Activated naive CD4-positive, alpha-beta T cell treated with Interleukin-2 at 50 U/mL for 16 hours (primary cell): ENCODE results near the gene KLHL40.
"Not testable (repeated sequence)": the region's sequence is repeated elsewhere in the genome, so short reads cannot be mapped to it uniquely, and the experiment has no call there.

ENCODE experiments used
- DNase-seq: peaks from one replicate; pipeline ENCODE4 v3.0.0-alpha.2; 2020

The KLHL40 gene

GRCh38 chr3:42705058-42705767 lies 19.9 kb downstream of the KLHL40 start:
- no peak for DNase-seq

- no peak for DNase-seq
These were observed 20.7 kb downstream of the KLHL40 start for GRCh38 chr3:42705962-42706585.

DNA sequence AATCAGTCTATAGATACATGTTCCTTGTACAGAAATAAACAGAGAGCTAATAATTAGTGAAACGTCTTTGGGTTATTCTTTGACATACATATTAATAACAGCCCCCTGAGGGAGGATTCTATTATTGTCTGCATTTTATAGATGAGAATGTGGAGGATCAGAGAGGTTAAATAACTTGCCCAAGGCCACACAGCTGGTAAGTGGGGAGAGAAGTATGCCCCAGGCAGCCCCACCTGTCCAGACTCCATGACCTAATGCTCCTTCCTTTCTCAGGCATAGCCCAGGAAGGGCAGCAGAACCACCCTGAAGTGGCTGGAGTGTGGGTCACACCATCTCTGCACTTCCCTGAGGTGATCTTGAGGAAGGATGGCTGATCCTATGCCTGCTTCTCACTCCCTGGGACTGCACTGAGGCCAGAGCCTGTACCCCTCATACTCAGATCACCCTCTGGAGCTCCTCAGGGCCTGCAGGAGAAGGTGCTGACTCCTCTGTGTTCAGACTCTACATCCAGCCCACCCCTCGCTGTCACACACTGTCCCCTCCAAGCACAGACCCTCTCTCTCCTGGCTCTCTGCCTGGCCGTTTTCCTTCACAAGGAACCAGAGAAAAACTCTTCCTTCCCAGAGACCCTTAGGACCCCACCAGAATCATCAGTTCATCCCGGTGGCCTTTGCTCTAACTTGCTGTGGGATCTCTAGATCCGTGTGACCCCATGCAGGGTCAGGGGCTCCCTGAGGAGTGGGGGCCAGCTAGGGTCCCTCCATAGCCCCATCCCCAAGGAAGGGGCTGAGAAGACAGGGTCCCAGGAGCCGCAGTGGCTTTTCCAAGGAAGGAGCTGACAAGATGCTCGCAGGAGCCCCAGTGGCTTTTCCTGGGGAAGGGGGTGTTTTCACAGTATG lies 21.6 kb downstream of the KLHL40 start:
- no peak for DNase-seq

DNA sequence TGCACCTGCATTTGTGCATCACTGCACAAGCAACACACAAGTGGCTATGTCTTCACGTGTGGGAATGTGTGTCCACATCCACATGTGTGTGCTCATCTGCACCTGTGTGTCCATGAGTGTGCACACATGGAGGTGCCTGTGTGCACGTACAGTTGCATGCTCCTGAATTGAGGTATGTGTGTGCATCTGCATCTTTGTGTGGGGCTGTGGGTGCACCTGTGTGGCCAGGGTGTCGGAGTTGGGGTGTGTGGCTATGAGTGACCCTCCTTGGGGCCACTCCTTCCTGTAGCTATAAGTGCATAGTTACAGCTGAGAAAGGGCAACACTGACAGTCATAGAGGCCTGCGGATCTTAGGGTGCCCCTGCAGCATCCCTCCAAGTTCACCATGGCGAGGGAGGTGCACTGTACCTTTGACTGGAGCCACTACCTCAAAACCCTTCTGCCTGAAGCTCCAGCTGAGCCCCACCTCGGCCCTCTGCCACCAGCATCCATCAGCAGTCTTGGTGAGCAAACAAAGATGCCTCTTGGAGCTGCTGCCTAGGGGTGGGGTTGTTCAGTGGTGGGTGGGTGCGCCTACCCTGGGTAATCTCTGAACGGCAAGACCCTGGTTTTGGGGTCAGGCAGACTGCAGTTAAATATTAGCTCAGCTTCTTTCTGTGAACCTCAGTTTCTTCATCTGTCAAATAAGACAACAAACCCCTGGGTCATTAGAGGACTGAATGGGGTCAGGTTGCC lies 22.5 kb downstream of the KLHL40 start:
- DNase-seq = no peak

DNA sequence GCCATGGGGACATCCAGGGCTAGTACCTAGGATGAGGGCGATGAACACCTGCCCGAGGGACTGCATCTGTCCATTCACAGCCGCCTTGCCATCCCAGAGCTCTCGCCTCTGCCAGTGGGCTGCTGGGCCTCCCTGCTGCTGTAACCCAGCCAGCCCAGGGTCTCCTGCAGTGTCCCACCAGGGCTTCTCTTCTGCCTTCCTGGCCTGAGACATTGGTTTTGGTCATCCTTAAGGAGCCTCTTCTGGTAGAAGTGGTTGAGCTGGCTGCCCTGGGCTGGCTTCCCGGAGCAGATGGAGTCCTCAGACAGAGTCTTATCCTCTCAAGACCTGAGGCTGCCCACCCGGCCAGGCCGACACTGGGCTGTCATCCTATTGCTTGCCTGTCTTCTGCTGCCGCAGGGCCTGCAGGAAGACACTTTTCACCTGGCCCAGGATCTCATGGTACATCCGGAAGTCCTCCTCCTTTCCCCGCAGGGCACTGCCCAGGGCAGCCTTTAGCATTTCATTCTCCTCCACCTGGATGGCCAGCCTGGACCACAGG lies 23.3 kb downstream of the KLHL40 start:
- DNase-seq = no peak

GRCh38 chr3:42709621-42710020 lies 24.3 kb downstream of the KLHL40 start:
- no peak for DNase-seq

- no peak for DNase-seq
These were observed 25.1 kb downstream of the KLHL40 start for GRCh38 chr3:42710323-42711021.

- no peak for DNase-seq
These were observed 26.4 kb downstream of the KLHL40 start for GRCh38 chr3:42711491-42712343.

- no peak for DNase-seq
These were observed 27.0 kb downstream of the KLHL40 start for GRCh38 chr3:42712344-42712648.

DNA sequence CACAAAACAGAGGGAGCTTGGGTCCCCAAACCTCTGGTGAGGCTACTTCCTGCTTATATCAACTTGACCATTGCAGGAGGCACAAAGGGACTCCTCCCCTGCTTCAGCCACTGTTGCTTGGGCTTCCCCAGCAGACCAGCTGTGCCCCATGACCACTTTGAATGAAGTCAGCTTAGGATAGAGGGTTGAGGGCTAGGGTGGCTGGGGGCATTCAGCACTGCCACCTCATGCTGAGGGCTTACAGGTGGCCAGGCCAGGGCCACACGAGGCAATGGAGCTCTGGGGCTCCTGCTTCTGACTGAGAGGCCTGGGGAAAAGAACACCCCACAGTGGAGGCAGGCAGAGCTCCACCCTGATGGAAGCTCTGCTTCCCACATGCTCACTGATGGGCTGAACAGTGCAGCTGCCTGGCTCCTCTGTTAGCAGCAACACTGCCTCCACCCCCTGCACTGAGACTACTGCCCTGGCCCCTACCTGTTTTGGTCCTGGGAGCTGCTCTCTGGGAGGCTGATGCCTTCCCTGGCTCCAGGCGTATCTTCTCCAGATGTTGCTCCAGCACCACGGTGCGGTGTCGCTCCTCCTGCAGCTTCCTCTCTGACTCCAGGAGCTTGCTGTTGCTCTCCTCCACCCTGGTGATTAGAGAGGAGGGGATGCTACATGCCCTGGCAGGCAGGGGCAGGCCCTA lies 27.5 kb downstream of the KLHL40 start:
- DNase-seq = no peak

GRCh38 chr3:42713747-42714146 lies 28.4 kb downstream of the KLHL40 start:
- DNase-seq = no peak

GRCh38 chr3:42714171-42714852 lies 29.0 kb downstream of the KLHL40 start:
- DNase-seq = no peak

DNA sequence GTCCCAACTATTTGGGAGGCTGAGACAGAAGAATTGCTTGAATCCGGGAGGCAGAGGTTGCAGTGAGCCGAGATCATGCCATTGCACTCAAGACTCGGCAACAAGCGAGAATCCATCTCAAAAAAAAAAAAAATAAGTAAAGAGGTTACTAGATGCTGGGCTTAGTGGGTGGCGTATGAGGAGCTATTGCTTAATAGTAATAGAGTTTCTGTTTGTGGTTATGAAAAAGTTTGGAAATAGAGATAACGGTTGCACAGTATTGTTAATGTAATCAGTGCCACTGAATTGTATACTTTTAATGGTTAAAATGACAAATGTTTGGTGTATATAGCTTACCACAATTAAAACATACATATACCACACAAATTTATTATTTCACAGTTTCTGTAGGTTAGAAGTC lies 32.0 kb downstream of the KLHL40 start:
- DNase-seq = no peak

DNA sequence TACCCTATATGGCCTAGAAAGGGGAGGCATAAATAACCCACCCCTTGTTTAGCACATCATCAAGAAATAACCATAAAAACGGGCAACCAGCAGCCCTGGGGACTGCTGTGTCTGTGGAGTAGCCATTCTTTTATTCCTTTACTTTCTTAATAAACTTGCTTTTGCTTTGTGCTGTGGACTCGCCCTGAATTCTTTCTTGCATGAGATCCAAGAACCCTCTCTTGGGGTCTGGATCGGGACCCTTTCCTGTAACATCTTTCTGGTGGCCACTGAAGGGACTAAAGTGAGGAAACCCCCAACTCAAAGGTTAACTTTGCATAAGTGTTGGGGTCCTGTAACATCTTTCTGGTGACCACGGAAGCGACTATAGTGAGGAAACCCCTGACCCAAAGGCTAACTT lies 33.0 kb downstream of the KLHL40 start:
- DNase-seq = no peak

DNA sequence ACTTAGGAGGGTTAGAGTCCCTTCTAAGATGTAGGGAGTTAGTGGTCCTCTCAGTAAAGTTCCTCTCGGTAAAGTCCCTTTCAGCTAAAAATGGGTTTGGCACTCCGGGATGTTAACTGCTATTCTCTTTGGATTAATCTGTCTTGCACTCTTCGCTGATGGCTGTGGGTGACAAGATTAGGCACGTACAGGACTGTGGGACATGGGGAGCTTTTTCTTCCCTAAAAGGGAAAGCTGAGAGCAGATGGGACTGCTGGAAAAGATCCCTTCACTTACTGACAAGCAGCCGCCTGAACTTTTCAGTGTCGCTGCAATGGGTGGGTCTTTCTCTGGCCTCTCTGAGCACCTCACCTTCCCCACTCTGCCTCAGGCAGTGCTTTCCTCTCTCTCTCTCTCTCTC lies 33.7 kb downstream of the KLHL40 start:
- DNase-seq = no peak

DNA sequence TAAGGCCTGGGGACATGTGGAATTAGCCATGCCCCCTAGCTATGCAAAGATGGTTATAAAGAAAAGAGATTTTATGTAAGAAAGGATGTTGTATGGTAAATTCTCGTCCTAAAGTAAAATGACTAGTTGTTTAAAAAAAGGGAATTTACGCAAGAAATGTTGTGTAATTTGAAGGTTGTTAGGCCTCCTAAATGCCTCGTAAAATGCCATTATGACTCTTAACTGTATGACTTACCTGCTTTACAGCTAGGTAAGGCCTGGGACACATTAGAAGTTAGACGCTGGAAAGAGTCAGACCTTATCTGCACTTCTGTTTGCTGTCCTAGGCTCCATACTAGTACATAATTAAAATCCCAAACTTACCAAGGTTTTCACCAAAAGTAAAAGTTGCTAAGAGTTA lies 34.8 kb downstream of the KLHL40 start:
- no peak for DNase-seq

GRCh38 chr3:42721690-42722089 lies 36.4 kb downstream of the KLHL40 start:
- no peak for DNase-seq

GRCh38 chr3:42722442-42722841 lies 37.1 kb downstream of the KLHL40 start:
- not testable (repeated sequence) for DNase-seq

DNA sequence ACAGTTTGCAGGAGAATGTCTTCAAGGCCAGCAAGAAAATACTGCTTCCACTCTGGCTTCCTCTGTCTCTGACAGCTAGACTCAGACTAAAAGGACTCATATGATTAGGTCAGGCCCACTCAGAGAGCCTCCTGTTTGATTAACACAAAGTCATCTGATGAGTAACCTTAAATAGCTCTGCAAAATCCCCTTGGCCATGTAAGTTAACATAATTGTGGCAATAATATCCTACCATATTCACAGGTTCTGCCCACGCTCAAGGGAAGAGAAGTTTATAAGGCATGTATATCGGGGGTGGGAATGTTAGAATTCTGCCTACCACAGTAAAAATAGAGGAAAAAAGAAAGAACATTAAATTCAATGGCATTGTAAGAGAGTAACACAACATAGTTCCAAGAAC lies 37.9 kb downstream of the KLHL40 start:
- DNase-seq = no peak

DNA sequence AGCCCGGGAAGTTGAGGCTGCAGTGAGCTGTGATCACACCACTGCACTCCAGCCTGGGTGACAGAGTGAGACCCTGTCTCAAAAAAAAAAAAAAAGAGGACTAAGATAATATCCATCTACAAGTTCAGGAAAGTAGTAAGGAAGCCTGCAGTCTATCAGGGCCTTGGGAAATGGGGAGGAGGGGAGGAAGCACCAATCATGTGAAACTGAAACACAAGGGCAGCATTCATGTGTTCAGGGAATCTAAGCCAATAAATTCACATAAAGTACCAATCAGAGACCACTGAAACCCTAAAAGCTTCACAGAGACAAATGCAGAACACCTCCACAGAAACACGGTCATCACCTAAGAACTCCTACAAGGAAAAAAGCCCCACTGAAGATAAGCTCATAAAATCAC lies 40.1 kb downstream of the KLHL40 start:
- no peak for DNase-seq
